GM21528 (cell line): ENCODE data around the gene DET1.
"Not testable (repeated sequence)": the region's sequence is repeated elsewhere in the genome, so short reads cannot be mapped to it uniquely, and the experiment has no call there.

Source experiments
- ATAC-seq: cut with Tn5 transposase; IDR thresholded peaks from one replicate; pipeline ENCODE4 v1.9.1; 2021; ENCODE audit warnings: mild to moderate bottlenecking, moderate library complexity; ENCODE audit not compliant: unreplicated experiment, low FRiP score

Gene DET1

DNA sequence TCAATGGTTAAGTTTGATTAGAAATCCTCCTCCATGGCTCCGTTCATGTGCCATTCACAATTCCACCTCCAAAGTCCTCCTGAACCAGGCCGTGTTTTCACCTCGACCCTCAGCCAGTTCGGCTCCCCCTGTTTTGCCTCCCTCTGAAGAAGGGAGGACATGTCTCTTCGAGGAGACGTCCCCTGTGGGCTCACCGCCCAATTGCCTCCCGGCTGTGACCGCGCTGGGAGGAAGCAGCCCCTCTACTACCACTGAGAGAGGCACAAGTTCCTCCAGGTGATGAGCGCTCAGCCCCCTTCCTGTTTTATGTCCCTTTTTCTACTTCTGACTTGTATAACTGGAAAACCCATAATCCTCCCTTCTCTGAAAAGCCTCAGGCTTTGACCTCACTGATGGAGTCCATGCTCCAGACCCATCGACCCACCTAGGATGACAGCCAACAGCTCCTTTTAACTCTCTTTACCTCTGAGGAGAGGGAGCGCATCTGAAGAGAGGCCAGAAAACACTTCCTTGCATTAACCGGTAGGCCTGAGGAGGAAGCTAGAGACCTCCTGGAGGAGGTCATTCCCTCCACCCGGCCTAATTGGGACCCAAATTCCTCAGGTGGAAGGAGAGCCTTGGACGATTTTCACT is 4.7 kb downstream of the DET1 start:
- ATAC-seq: no peak

DNA sequence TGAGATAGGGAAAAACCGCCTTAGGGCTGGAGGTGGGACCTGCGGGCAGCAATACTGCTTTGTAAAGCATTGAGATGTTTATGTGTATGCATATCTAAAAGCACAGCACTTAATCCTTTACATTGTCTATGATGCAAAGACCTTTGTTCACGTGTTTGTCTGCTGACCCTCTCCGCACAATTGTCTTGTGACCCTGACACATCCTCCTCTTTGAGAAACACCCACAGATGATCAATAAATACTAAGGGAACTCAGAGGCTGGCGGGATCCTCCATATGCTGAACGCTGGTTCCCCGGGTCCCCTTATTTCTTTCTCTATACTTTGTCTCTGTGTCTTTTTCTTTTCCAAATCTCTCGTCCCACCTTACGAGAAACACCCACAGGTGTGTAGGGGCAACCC is 5.4 kb downstream of the DET1 start:
- ATAC-seq: not testable (repeated sequence)

DNA sequence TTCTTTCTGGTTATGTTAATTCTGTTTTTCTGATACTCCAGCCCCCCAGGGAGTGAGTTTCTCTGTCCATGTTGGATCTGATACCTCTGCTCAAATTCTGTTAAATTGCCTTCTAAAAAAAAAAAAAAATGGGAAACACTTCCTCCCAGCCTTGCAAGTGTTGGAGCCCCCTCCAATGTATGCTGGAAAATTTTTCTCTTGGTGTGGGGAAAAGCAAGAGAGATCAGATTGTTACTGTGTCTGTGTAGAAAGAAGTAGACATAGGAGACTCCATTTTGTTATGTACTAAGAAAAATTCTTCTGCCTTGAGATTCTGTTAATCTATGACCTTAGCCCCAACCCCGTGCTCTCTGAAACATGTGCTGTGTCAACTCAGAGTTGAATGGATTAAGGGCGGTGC is 6.1 kb downstream of the DET1 start:
- not testable (repeated sequence) for ATAC-seq

DNA sequence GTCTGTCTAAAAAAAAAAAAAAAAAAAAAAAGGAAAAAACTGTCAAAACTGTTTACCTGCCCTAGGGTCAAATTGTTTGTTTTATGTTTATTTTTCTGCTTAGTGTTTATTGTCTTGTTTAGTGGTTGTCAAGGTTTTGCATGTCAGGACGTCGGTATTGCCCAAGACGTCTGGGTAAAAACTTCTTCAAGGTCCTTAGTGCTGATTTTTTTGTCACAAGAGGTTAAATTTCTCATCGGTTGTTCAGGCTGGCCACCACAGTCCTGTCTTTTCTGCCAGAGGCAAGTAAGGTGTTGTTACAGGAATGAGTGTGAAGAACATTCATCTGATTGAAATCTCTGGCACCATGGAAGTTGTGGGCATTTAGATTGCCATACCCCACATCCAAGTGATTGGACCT is 7.0 kb downstream of the DET1 start:
- ATAC-seq: no peak

DNA sequence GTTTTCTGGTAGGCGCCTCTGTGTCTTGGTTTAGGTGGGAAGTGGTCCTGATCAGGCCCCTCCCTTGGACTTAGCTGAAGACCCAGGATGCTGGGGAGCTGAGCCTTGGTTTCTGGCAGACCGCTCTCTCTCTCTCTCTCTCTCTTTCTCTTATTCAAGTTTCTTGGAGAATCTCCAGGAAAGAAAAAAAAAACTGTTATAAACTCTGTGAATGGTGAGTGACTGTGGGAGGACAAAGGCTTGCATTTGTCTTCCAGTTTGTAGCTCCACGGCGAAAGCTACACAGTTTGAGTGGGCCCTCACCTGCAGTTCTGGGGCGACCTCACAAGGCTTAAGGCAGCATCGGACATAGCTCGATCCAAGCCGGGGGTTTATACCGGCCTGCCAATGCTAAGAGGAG is 7.5 kb downstream of the DET1 start:
- no peak for ATAC-seq

DNA sequence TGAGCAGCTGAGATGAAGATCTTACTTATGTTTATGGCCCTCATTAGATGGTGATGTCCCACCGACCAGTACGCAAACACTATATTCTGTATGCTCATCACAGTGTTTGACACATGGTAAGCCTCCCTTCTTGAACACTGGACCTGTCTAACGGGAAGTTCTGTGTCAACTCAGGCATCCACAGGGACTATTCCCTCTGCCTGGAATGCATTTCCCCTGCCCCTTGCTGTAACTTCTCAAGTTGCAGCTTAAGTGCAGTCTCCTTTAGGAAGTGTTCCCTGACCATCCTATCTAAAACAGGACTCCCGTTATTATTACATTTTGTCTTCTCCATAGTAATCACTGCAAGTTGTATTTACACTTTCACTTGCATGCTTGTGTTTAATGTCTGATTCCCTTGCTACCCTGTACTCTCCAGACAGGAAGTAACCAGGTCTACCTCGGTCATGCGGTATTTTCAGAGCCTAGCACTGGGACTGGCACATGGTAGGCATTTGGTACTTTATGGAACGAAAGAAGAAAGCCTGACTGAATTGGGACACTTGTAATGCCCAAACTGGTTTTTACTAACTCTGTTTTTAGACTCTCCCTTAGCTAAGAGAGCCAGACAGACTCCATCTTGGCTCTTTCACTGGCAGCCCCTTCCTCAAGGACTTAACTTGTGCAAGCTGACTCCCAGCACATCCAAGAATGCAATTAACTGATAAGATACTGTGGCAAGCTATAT is 8.7 kb downstream of the DET1 start:
- no peak for ATAC-seq

DNA sequence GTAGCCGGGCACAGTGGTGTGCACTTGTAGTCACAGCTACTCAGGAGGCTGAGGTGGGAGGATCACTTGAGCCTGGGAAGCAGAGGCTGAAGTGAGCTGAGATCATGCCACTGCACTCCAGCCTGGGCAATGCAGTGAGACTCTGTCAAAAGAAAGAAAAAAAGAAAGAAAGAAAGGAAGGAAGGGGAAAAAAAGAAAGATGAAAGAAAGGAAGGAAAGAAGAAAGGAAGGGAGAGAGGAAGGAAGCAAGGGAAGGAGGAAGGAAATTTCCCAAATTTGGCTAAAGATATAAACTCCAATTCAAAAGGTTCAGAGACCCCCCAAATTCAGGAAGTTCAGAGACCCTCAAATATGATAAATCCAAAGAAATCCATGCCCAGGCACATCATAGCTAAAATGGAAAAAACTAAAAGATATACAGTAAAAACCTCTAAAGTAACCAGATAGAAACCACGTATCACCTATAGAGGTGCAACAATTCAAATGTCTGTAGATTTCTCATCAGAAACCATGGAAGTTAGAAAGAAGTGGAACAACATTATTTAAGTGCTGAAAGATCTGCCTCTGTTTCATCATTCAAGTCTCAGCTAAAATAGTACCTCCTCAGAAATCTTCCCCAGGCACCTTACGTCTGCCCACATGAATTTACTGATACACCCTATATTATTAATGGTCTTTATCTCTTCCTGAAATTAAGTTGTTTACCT is 10.7 kb downstream of the DET1 start:
- no peak for ATAC-seq

DNA sequence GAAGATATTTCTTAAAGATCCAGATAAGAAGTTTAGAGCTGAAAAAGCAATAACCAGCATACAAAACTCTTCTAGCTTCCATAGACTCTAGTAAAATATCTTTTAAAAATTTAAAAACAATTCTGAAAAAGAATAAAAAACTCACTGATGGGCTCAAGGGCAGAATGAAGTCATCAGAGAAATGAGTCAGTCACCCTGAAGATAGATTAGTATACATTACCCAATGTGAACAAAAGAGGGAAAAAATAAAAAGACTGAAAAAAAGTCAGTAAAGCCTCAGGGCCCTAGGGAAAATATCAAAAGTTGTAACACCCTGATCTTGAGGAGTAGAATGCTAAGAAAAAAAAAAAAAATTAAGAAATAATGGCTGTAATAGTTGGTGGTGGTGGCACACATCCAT is 11.4 kb downstream of the DET1 start:
- ATAC-seq: no peak

DNA sequence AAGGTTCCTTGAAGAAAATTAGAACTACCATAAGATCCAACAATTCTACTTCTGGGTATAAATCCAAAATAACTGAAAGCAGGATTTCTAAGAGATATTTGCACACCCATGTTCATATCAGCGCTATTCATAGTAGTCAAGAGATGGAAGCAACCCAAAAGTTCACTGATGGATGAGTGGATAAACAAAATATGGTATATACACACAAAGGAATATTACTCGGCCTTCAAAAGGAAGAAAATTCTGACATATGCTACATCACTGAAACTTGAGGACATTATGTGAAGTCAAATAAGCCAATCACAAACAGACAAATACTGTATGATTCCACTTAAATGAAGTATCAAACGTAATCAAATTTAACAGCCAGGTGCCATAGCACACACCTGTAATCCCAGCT is 13.1 kb downstream of the DET1 start:
- no peak for ATAC-seq

DNA sequence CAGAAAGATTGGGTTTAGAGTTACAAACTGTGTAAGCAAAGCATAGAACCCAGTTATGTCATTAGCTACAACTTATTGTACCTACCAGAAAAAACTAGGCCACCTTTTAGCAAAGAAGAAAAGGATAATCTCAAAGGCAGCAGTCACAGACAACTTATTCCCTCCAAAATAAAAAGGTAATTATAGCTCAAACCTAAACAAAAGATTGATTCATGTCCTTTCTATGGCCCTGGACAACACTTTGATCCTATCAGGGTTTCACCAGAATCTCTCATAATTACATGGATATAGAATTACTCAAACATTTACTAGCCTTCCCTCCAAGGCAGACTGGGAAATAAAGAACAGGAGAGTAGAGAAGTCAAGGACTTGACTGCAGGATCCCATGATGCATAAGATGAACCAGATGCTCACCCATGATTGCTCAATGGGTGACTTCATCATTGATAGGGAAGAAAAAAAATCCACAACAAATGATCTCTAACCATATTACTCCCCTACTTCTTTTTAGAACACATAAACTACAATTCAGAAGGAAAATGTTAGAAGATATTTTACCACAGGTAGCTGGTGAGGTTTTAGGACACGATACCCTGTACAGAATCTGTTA is 17.4 kb downstream of the DET1 start:
- ATAC-seq: no peak

DNA sequence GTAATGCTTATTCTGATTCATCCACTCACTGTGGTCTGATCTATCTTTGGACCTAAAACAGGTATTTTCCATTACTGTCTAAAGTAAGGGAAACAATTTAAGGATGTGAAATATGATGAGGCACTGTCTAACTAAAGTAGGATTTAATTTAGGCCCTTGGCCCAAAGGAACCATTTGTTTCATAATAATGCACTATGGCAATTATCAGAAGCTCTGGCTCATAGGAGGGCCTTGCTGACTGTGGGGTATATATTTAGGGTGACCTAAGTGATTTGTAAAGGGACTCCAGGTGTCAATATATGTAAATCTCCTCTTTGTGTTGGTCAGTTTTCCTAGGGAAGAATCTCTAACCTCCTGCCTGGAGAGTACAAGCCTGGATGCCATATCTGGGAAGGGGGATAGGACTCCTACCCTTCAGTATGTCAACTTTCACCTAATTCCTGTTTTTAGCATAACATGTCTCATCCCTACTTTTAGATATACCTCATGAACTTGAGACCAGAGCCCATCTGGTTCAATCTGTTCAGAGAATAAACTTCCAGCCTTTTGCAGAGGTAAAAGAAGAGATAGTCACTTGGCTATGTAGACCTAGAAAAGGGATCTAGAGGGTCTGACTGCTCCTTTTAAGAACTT is 20.1 kb downstream of the DET1 start:
- no peak for ATAC-seq

DNA sequence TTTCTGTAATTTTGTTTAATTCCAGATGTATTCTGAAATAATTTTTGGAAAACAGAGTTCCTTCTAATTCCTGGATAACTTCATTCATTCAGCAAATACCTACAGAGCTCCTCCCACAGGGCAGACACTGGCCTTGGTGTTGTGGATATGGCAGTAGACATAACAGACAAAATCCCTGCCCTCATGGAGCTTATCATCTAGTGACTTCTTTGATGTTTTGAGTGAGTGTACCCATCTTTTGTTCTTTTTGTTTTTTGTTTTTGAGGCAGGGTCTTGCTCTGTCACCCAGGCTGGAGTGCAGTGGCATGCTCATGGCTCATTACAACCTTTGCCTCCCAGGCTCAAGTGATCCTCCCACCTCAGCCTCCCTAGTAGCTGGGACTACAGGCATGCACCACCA is 21.1 kb downstream of the DET1 start:
- ATAC-seq: no peak

DNA sequence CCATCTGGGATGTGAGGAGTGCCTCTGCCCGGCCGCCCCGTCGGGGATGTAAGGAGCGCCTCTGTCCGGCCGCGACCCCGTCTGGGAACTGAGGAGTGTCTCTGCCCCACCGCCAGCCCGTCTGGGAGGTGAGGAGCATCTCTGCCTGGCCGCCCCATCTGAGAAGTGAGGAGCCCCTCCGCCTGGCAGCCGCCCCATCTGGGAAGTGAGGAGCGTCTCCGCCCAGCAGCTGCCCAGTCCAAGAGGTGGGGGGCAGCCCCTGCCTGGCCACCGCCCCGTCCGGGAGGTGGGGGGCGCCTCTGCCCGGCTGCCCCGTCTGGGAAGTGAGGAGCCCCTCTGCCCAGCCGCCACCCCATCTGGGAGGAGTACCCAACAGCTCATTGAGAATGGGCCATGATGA is 22.4 kb downstream of the DET1 start:
- ATAC-seq: not testable (repeated sequence)

DNA sequence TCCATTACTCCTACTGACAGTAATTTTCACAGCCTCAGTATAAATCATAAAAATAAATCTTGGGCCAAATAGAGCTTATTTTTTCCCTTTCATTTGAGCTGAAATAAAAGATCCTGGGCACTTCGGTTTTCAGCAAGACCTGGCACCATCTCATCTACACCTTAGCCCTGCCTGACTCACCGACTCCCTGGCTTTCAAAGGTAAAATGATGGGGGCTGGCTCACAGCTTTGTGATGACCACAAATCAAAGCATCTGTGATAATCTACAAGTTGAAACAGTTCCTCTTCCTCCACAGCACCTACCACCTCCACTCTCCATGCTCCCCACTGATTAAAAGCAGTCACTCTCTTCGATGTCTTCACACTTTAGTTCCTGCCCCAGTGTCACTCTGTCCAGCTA is 27.6 kb downstream of the DET1 start:
- ATAC-seq: no peak

DNA sequence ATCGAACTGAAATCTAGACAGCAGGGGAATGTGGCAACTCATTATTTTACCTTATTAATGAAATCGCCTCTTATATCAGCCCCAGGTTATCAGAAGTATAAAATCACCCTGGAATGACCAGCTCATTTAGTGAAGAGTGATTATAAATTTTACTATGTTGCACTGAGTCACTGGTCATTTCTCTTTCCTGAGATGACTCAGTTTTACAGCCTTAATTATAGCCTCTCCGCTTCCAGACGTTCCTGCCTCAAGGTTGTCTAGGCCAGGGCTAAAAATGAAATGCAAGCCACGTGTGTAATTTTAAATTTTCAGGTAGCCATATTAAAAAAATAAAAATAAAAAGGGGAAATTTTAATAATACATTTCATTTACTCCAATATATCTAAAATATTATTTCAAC is 33.3 kb downstream of the DET1 start:
- ATAC-seq: no peak

DNA sequence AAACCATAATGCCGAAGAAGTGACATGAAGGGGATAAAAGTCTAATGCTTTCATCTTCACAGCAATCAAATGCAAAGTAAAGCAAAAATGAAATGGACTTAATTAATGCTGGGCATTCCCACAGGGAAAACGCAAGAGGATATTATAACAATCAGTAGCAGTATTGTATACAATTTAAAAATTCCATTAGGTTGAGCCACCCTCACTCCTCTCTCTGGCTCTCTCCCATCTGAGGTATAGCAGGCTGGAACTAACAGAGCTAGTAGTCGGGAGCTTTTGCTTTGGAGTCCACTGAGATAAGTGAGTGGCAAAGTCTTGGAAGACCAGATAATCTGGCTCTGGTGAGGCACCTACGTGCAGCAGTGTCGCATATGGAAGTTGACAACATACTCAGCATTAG is 33.9 kb downstream of the DET1 start:
- no peak for ATAC-seq

DNA sequence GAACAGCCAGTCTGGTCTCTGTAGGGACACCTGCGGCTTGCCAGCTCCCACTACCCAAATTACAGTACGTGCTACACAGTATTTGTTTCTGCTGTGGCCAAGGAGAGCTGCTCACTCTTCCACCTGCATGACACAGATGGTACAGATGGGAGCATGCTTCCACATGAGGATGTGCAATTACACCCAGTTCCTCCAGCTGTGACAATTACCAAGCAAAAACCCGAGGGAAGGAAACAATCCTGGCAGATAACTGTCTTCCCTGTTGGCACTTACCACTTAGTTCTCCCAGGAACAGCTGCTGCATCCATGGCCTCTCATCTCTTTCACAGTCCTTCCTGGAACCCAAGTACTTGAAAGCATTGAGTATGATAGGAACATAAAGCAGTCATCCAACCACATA is 34.4 kb downstream of the DET1 start:
- ATAC-seq: no peak

DNA sequence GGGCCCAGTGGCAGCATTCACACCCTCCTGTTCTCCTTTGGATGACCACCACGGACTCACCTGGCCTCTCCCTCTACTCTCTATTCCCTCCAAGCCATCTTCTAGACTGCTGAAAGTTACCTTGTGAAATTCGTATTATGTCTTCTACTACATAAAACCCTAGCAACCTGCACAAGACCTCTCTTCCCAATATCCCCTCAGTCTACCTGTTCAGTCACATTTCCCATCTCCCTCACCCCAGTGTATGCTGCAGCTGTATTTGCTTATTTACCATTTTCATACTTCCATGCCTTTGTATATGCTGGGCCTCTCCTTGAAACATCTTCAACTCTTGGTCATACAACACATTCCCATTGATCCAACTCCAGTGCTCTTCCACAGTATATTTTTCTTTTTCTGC is 35.3 kb downstream of the DET1 start:
- no peak for ATAC-seq

DNA sequence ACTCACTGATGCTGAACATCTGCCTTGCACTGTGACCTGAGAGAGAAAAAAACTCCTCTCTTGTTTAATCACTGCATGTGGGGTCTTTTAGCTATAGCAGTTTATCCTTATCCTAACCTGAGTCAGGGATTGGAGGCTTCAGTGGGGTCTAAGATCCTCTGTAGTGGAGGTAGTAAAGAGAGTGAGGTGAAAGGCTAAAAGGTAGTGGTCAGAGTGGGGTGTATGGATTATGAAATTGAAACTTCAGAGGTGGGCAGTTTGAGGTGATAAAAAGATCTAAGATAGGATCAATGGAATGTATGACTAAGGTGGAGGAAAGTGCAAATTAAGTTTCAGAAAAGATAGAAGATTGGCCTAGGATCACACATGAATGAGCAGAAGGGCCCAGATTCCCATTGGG is 36.5 kb downstream of the DET1 start:
- no peak for ATAC-seq

DNA sequence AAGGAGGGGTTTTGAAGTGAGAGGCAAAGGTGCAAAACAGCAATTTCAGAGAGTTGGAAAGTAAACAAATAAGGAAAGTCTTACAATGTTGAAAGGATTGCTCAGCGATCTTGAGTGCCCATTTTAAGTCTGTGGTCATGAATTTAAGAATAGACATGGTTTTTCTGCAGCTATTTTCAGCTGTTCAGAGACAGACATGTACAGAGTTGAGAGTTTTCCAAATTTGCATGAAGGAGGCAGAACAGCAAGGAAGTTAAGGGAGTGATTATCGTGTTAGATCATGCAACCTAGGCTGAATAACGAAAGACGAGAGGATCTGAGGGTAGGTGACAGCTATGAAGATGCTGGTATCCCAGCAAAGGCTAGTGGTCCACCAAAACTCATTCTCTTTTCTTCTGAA is 37.2 kb downstream of the DET1 start:
- ATAC-seq: no peak

DNA sequence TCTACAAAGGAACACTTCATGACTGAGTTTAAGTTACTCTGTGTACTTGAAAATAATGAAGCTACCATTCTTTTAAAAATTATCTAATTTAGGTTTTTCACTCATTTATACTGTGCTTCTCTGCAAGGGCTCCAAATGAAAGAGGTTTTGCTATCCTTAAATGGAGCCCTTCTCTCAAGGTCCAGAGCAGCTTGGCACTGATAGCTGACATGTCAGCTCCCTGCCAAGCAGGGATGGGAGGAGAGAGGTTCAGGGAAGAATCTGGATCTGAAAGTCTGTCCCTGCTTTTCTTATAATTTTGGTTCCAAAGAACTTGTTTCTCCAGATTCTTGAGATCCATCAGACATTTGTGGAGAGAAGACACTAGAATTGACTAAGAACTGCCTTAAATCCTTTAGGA is 39.9 kb downstream of the DET1 start:
- no peak for ATAC-seq
